Measurements from ENCODE around the gene DMAP1. TPM values are rescaled to one million over a fixed set of nuclear protein-coding genes. Genes with fewer than 3 reads are reported as not detected.

The DMAP1 gene
- total and polyA plus RNA-seq, 9 of the 15 experiments (the other 6 are each of a cell fraction or from before 2014, with no cell fraction given) = 1.5 to 51.2 (median 30.3) TPM

DNA sequence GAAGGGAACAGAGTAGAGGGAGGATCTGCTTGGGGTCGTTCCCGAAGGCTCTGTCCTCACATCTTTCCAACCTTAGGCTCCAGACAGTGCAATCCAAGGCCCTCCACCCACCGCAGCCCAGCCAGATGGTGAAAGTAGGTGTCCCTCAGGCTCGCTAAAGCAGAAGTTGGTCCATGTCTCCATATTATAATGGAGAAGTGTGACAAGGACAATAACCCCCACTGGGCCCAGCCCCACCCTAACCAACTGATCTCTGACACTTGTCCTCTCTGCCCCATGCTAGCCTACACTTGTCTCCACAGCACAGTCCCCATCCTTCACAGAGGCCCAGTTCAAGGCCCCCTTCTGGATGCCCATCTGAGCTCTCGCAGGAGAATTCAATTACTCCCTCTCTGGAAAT lies 48.7 kb downstream of the DMAP1 start (continued):
- TF ChIP-seq, protein P1, sequence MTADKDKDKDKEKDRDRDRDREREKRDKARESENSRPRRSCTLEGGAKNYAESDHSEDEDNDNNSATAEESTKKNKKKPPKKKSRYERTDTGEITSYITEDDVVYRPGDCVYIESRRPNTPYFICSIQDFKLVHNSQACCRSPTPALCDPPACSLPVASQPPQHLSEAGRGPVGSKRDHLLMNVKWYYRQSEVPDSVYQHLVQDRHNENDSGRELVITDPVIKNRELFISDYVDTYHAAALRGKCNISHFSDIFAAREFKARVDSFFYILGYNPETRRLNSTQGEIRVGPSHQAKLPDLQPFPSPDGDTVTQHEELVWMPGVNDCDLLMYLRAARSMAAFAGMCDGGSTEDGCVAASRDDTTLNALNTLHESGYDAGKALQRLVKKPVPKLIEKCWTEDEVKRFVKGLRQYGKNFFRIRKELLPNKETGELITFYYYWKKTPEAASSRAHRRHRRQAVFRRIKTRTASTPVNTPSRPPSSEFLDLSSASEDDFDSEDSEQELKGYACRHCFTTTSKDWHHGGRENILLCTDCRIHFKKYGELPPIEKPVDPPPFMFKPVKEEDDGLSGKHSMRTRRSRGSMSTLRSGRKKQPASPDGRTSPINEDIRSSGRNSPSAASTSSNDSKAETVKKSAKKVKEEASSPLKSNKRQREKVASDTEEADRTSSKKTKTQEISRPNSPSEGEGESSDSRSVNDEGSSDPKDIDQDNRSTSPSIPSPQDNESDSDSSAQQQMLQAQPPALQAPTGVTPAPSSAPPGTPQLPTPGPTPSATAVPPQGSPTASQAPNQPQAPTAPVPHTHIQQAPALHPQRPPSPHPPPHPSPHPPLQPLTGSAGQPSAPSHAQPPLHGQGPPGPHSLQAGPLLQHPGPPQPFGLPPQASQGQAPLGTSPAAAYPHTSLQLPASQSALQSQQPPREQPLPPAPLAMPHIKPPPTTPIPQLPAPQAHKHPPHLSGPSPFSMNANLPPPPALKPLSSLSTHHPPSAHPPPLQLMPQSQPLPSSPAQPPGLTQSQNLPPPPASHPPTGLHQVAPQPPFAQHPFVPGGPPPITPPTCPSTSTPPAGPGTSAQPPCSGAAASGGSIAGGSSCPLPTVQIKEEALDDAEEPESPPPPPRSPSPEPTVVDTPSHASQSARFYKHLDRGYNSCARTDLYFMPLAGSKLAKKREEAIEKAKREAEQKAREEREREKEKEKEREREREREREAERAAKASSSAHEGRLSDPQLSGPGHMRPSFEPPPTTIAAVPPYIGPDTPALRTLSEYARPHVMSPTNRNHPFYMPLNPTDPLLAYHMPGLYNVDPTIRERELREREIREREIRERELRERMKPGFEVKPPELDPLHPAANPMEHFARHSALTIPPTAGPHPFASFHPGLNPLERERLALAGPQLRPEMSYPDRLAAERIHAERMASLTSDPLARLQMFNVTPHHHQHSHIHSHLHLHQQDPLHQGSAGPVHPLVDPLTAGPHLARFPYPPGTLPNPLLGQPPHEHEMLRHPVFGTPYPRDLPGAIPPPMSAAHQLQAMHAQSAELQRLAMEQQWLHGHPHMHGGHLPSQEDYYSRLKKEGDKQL (CRISPR knock-in tag; IDR thresholded peaks at IDR 0.05; ENCODE audit: borderline replicate concordance) = no peak
- no peak for TF ChIP-seq ILF3 (IDR thresholded peaks at IDR 0.05; ENCODE audit: borderline replicate concordance)

DNA sequence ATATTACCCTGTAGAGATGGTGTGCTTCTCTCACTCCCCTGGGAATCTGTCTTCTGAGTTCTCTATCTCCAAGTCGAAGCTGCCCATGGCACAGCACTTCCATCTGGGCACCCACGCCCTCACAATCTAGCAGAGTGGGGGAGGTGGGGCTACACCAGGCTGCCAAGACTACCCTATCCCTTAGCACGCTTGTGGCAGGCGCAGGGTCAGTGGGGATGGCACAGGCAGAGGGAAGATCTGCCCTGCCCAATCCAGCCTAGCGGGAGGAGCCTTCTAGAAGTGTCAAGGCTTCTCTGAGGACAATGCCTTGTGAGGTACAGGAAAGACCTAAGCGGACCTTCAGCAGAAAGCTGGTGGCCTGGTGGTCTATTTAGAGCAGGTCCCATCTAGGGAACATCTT lies 49.1 kb downstream of the DMAP1 start:
- ATAC-seq = no peak
- DNase-seq (ENCODE audit: extremely low read depth in 1 of 4, low spot score in 3 of 4) = no peak
- H3K4me1 ChIP-seq (replicated peaks in 1 of 2; ENCODE audit: control insufficient read depth in 2 of 2, insufficient read depth in 2 of 2, low read length in 2 of 2) = peaks cover 0 to 12% of the 10 kb centered on the region in 2 experiments; a peak in 3 of 5 replicates
- no peak overlapping the region for H3K27ac ChIP-seq (ENCODE audit: extremely low read depth, low read depth, low read length)
- BruUV-seq (replicated peaks) = no TSS peak
- no peaks in the 10 kb centered on the region; the same call in 1 of the 2 replicates for H4K20me1 ChIP-seq (replicated peaks; ENCODE audit: control insufficient read depth, insufficient read depth, low read length)
- intact Hi-C loops (cut with micrococcal nuclease) (no loop called here), in situ Hi-C loops (cut with MboI) (no loop called here)
- peaks cover under 1% of the 10 kb centered on the region for H3K9me1 ChIP-seq (ENCODE audit: control insufficient read depth, insufficient read depth, low read length)
- H3K79me2 ChIP-seq (ENCODE audit: control insufficient read depth, insufficient read depth, low read length) = no peaks in the 10 kb centered on the region
- no peak for FAIRE-seq
- H2AFZ ChIP-seq (ENCODE audit: low read depth, low read length) = no peak overlapping the region
- H3K9me3 ChIP-seq (replicated peaks; ENCODE audit: control insufficient read depth, insufficient read depth, low read depth, low read length) = no peaks in the 10 kb centered on the region
- no peaks in the 10 kb centered on the region for H3K27me3 ChIP-seq (ENCODE audit: control insufficient read depth in 2 of 2, insufficient read depth in 2 of 2, low read length in 2 of 2)
- no peak overlapping the region for H3K4me2 ChIP-seq (ENCODE audit: insufficient read depth, low read length)
- H3K4me3 ChIP-seq = no peak overlapping the region
- CTCF ChIA-PET (ENCODE audit: low intra/inter-chr PET ratio) = no interaction called here
- POLR2A ChIA-PET = interaction anchor here (1.0 to 1.6 kb wide), 3 partner anchors 12 to 26 kb away, joined by 3 to 5 read pairs (median 5); no protein-coding TSS in a partner anchor
- H3K9ac ChIP-seq (ENCODE audit: insufficient read depth in 1 of 2, low read depth in 2 of 2, low read length in 2 of 2) = no peak overlapping the region
- 90% methylated on average over 6 of the region's 6 CpGs for WGBS (ENCODE audit: insufficient coverage, low coverage, missing lambda C conversion rate)
- H3K36me3 ChIP-seq (ENCODE audit: control insufficient read depth, insufficient read depth, low read length) = peaks cover 3% of the 10 kb centered on the region; the same call in 1 of the 3 replicates
- TF ChIP-seq ZBTB1 (CRISPR knock-in tag; IDR thresholded peaks at IDR 0.05; ENCODE audit: borderline replicate concordance, low read depth) (no peak), ZFP1 (CRISPR knock-in tag; IDR thresholded peaks at IDR 0.05) (no peak), IFI16 (CRISPR knock-in tag; IDR thresholded peaks at IDR 0.05) (no peak)

All from K562 (cell line).